ENCODE measurements around the gene ABLIM2. TPM values are rescaled to one million over a fixed set of nuclear protein-coding genes. Genes with fewer than 3 reads are reported as not detected.

The ABLIM2 gene
- total RNA-seq, 6 experiments from 2014 or later, result 0.14 TPM; not detected in 5

DNA sequence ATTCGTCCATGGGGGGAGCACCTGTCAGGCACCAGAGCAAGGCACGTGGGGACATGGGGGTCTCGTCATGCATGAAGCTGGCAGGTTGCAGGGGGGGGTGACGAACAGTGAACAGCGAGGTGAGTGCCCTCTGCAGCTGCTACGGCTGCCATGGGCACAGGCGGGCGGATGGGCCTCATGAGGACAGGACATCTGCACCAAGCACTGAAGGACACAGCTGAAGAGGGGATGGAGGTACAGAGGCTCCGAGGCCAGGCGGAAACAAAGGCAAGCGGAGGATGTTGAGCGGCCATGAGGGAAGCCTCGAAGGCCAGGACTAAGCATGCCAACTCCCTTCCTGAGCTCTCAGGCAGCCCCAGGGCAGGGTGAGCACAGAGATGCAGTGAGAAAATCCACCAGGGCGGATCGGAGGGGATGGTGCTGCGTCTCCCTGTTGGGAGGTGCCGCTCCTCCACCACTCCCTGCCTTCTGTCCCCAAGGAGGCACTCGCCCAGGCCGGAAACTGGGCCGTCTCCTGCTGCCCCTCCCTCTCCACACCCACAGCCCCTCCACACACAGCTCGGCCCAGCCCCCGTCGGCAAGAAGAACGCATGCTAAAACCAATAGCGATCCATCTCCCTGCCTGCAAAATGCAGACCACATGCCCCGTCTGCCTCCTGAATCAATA, 24.6 kb downstream of the ABLIM2 start:
- Mint-ChIP-seq H3K27me3 (ENCODE audit: insufficient read depth) (peaks cover 62% of the 10 kb centered on the region), H3K9me3 (no peaks in the 10 kb centered on the region; the same call in 1 of the 2 replicates), H3K4me3 (no peak overlapping the region), H3K27ac (no peak overlapping the region), H3K4me1 (ENCODE audit: low read depth) (no peaks in the 10 kb centered on the region), H3K36me3 (ENCODE audit: low read depth) (no peaks in the 10 kb centered on the region)
- no peak for TF ChIP-seq CTCF (IDR thresholded peaks at IDR 0.05)
- DNase-seq, result no peak

GRCh38 chr4:8132947-8133705, 25.5 kb downstream of the ABLIM2 start:
- DNase-seq, result no peak
- Mint-ChIP-seq H3K9me3 (no peaks in the 10 kb centered on the region; the same call in 1 of the 2 replicates), H3K4me3 (no peak overlapping the region), H3K27ac (no peak overlapping the region), H3K36me3 (ENCODE audit: low read depth) (no peaks in the 10 kb centered on the region), H3K4me1 (ENCODE audit: low read depth) (no peaks in the 10 kb centered on the region), H3K27me3 (ENCODE audit: insufficient read depth) (peaks cover 64% of the 10 kb centered on the region)
- TF ChIP-seq CTCF (IDR thresholded peaks at IDR 0.05), result no peak

GRCh38 chr4:8132400-8132799, 26.2 kb downstream of the ABLIM2 start:
- Mint-ChIP-seq H3K4me1 (ENCODE audit: low read depth) (no peaks in the 10 kb centered on the region), H3K4me3 (no peak overlapping the region), H3K27ac (no peak overlapping the region), H3K36me3 (ENCODE audit: low read depth) (no peaks in the 10 kb centered on the region), H3K9me3 (no peaks in the 10 kb centered on the region), H3K27me3 (ENCODE audit: insufficient read depth) (peaks cover 59% of the 10 kb centered on the region)
- no peak for TF ChIP-seq CTCF (IDR thresholded peaks at IDR 0.05)
- no peak for DNase-seq

- Mint-ChIP-seq H3K9me3 (no peaks in the 10 kb centered on the region), H3K4me3 (no peak overlapping the region), H3K4me1 (ENCODE audit: low read depth) (no peaks in the 10 kb centered on the region), H3K27ac (no peak overlapping the region), H3K27me3 (ENCODE audit: insufficient read depth) (peaks cover 60% of the 10 kb centered on the region), H3K36me3 (ENCODE audit: low read depth) (no peaks in the 10 kb centered on the region)
- no peak for TF ChIP-seq CTCF (IDR thresholded peaks at IDR 0.05)
- DNase-seq, result no peak
These were observed 26.8 kb downstream of the ABLIM2 start for GRCh38 chr4:8131826-8132225.

DNA sequence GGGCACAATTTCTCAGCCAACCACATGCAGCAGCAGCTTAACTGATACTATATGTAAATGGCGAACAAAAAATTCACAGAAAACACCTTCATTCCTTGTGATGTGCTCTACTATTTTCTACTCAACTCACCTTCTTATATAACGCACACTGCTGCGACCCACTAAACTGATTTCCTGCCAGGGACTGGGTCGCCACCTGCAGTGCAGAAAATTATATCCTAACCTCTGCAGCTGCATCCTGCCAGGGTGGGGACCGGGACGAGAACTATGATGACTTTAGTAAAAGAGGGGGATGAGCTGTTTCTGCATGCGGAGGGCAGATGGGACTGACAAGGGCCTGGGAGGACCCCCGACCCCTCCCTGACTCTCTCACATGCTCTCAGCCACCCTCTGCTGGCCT, 27.4 kb downstream of the ABLIM2 start:
- Mint-ChIP-seq H3K36me3 (ENCODE audit: low read depth) (no peaks in the 10 kb centered on the region), H3K9me3 (no peaks in the 10 kb centered on the region), H3K27me3 (ENCODE audit: insufficient read depth) (peaks cover 60% of the 10 kb centered on the region), H3K4me3 (no peak overlapping the region), H3K4me1 (ENCODE audit: low read depth) (no peaks in the 10 kb centered on the region), H3K27ac (no peak overlapping the region)
- no peak for TF ChIP-seq CTCF (IDR thresholded peaks at IDR 0.05)
- DNase-seq, result no peak
